Right lobe of liver (tissue), 4 donors: ENCODE measurements around the gene PYGM.

Experiments
- CTCF ChIP-seq, 4 donors: fragments of 200-600 bp in 3 of 4; fragments of 450-650 bp in 1 of 4; IDR thresholded peaks; one replicate each; pipeline versions ENCODE4 v1.5.1 to v1.8.0; 2016 to 2022; ENCODE audit warnings: antibody characterized with exemption in 4 of 4, mild to moderate bottlenecking in 2 of 4
- POLR2A ChIP-seq: fragments of 450-650 bp; IDR thresholded peaks from one replicate; pipeline ENCODE4 v1.6.1; 2017; ENCODE audit warnings: antibody characterized with exemption, mild to moderate bottlenecking
- donor health status: DM: no; HTN: no; CAD: no.
- donor health status: DM: no; HTN: no; CAD: no.
- donor health status: DM: no; HTN: yes; CAD: no.

DNA sequence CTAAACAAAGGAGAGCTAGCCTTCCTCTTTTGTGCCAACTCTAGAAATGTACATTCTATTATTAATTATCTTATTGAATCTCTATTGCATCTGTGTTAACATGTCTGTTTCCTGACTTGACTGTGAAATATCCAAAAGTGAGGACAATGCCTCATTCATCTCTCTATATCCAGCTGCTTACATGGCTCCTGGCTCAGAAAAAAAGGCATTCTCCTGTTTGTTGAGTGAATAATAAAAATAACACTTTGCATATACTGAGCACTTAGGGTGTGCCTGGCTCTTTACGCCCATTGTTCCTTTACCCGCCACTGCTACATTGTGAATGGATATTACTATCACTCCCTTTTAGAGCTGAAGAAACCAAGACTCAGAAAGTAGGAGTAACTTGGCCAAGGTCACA, 56.7 kb downstream of the PYGM start:
- TF ChIP-seq POLR2A (no peak), CTCF (IDR thresholded peaks at IDR 0.05) (no peak)
